IMR-90 (cell line): ENCODE measurements around the gene PAK1IP1. TPM values are rescaled to one million over a fixed set of nuclear protein-coding genes. Genes with fewer than 3 reads are reported as not detected.

Experiments used
- ATAC-seq: fragments of 200-7000 bp; cut with Tn5 transposase; 2 replicates; pipeline ENCODE4 v1.9.1; 2020; ENCODE audit warnings: low read depth, mild to moderate bottlenecking, moderate library complexity
- BruUV-seq: library from RNA; stranded (reverse); fragments of 400-500 nt; replicated peaks from 2 replicates; lab custom pipeline; 2021; lab: Mats Ljungman, UMichigan
- CTCF ChIA-PET: fragments of 300-600 bp; formaldehyde crosslinking; extraction: SDS; loops from one replicate; lab custom pipeline; 2021; ENCODE audit warnings: antibody characterized with exemption; lab: Yijun Ruan, JAX
- POLR2A ChIA-PET: fragments of 300-600 bp; sonication (Branson Sonifier 250); formaldehyde crosslinking; loops from one replicate; lab custom pipeline; 2022; ENCODE audit warnings: antibody characterized with exemption; ENCODE audit not compliant: unreplicated experiment; lab: Charles Lee
- DNase-seq: peaks from one replicate; pipeline ENCODE4 v3.0.0; 2013
- H2AFZ ChIP-seq: replicated peaks from 2 replicates; pipeline ENCODE3; 2013; ENCODE audit warnings: low read length, mild to moderate bottlenecking; ENCODE audit not compliant: poor library complexity
- H2AK5ac ChIP-seq: 2 replicates; pipeline ENCODE4 v1.6.1; 2013; ENCODE audit warnings: low read depth, low read length, inconsistent platforms
- H2AK9ac ChIP-seq: replicated peaks from 2 replicates; pipeline ENCODE3; 2013; ENCODE audit warnings: mild to moderate bottlenecking, low read depth, low read length, moderate library complexity; ENCODE audit not compliant: poor library complexity
- H2BK120ac ChIP-seq: 2 replicates; pipeline ENCODE4 v1.6.1; 2013; ENCODE audit warnings: low read depth, low read length, inconsistent platforms
- H2BK15ac ChIP-seq: 3 replicates; pipeline ENCODE4 v1.6.1; 2013; ENCODE audit warnings: low read depth, low read length, inconsistent platforms
- H2BK20ac ChIP-seq: 2 replicates; pipeline ENCODE4 v1.6.1; 2013; ENCODE audit warnings: low read depth, mild to moderate bottlenecking, inconsistent platforms, low read length, moderate library complexity
- H2BK5ac ChIP-seq: 2 replicates; pipeline ENCODE4 v1.6.1; 2013; ENCODE audit warnings: mild to moderate bottlenecking, low read depth, low read length, inconsistent platforms; ENCODE audit not compliant: poor library complexity, severe bottlenecking
- H3K14ac ChIP-seq: replicated peaks from 2 replicates; pipeline ENCODE4 v1.6.1; 2013; ENCODE audit warnings: low read depth, low read length, inconsistent platforms
- H3K18ac ChIP-seq: 2 replicates; pipeline ENCODE4 v1.6.1; 2013; ENCODE audit warnings: low read depth, low read length, control low read depth
- H3K23ac ChIP-seq: 2 replicates; pipeline ENCODE4 v1.6.1; 2013; ENCODE audit warnings: low read depth, low read length, inconsistent platforms
- H3K27ac ChIP-seq: 2 replicates; pipeline ENCODE4 v1.5.1; 2013; ENCODE audit warnings: mild to moderate bottlenecking, control low read depth, low read length; ENCODE audit not compliant: insufficient read depth
- H3K27me3 ChIP-seq: 2 replicates; pipeline ENCODE4 v1.6.1; 2013; ENCODE audit warnings: low read length; ENCODE audit not compliant: control insufficient read depth, insufficient read depth
- H3K36me3 ChIP-seq: 2 replicates; pipeline ENCODE4 v1.6.1; 2013; ENCODE audit warnings: low read length, mixed read lengths; ENCODE audit not compliant: control insufficient read depth, insufficient read depth
- H3K4ac ChIP-seq: 2 replicates; pipeline ENCODE4 v1.6.1; 2013; ENCODE audit warnings: low read depth, low read length, inconsistent platforms
- H3K4me1 ChIP-seq: 2 replicates; pipeline ENCODE4 v1.6.1; 2013; ENCODE audit warnings: low read length, mixed read lengths; ENCODE audit not compliant: control insufficient read depth, insufficient read depth
- H3K4me2 ChIP-seq: 2 replicates; pipeline ENCODE4 v1.6.1; 2013; ENCODE audit warnings: low read depth, mild to moderate bottlenecking, control low read depth, low read length, moderate library complexity
- H3K4me3 ChIP-seq: 2 replicates; pipeline ENCODE4 v1.5.1; 2013; ENCODE audit warnings: low read depth, mild to moderate bottlenecking, control low read depth, low read length, moderate library complexity; ENCODE audit not compliant: insufficient read depth
- H3K56ac ChIP-seq: 2 replicates; pipeline ENCODE4 v1.6.1; 2013; ENCODE audit warnings: low read length, inconsistent platforms; ENCODE audit not compliant: insufficient read depth; ENCODE audit errors: extremely low read depth
- H3K79me1 ChIP-seq, 2 experiments: 2 replicates each; pipeline ENCODE4 v1.6.1; 2013; ENCODE audit warnings: low read length in 2 of 2, inconsistent platforms in 1 of 2, low read depth in 1 of 2
- H3K9ac ChIP-seq: 2 replicates; pipeline ENCODE4 v1.6.1; 2013; ENCODE audit warnings: low read depth, low read length, control low read depth
- H3K9me1 ChIP-seq: 2 replicates; pipeline ENCODE4 v1.6.1; 2013; ENCODE audit warnings: low read length, inconsistent platforms; ENCODE audit not compliant: insufficient read depth
- H3K9me3 ChIP-seq: 2 replicates; pipeline ENCODE4 v1.6.1; 2013; ENCODE audit warnings: low read length; ENCODE audit not compliant: control insufficient read depth, insufficient read depth
- H4K20me1 ChIP-seq: 2 replicates; pipeline ENCODE4 v1.6.1; 2013; ENCODE audit warnings: low read length, inconsistent platforms; ENCODE audit not compliant: insufficient read depth
- H4K5ac ChIP-seq: 2 replicates; pipeline ENCODE4 v1.6.1; 2013; ENCODE audit warnings: mild to moderate bottlenecking, low read depth, low read length, control low read depth
- H4K8ac ChIP-seq, 2 experiments: 2 replicates each; pipeline ENCODE4 v1.6.1; 2013; ENCODE audit warnings: low read depth in 2 of 2, low read length in 2 of 2, control low read depth in 1 of 2, inconsistent platforms in 1 of 2
- H4K91ac ChIP-seq: 2 replicates; pipeline ENCODE4 v1.6.1; 2013; ENCODE audit warnings: low read depth, low read length, inconsistent platforms; ENCODE audit not compliant: insufficient read depth
- MAFK ChIP-seq: IDR thresholded peaks from 2 replicates; pipeline ENCODE4 v1.6.1; 2012; ENCODE audit warnings: low read depth, low read length, improper control_type of control experiment
- POLR2A ChIP-seq: IDR thresholded peaks from 2 replicates; pipeline ENCODE4 v1.6.1; 2012; ENCODE audit warnings: mild to moderate bottlenecking, low read depth, low read length
- WGBS, 2 experiments: methylation state at CpG; one replicate each; pipeline versions ENCODE4 v1.1.5 to v1.1.7; 2013; ENCODE audit warnings: missing lambda C conversion rate in 2 of 2; ENCODE audit not compliant: insufficient read length in 1 of 2; ENCODE audit errors: extremely low coverage in 2 of 2; 5-methylcytosine and 5-hydroxymethylcytosine counted together
- dilution Hi-C: fragments of 300-500 bp; cut with HindIII; formaldehyde crosslinking; loops from one replicate; pipeline ENCODE4 v1.14.3; 2018; ENCODE audit warnings: low sequenced_read_pairs; ENCODE audit not compliant: unreplicated experiment
- in situ Hi-C: fragments of 300-500 bp; cut with MboI; formaldehyde crosslinking; loops from 3 replicates; pipeline ENCODE4 v1.14.3; 2019; ENCODE audit warnings: low sequenced_read_pairs, inconsistent platforms, mixed read lengths
- intact Hi-C: fragments of 100-400 bp; cut with micrococcal nuclease; formaldehyde crosslinking; loops from 2 replicates; pipeline ENCODE4 v1.10.0; 2022
- polyA plus RNA-seq, 3 experiments: library from polyadenylated mRNA; depleted of rRNA; stranded (reverse); fragments of >200 nt; gene quantifications; 2 replicates each; pipeline ENCODE4 v1.2.3, GENCODE V29; 2012; ENCODE audit warnings: low replicate concordance in 1 of 3
- total RNA-seq: library from RNA; depleted of rRNA; stranded (reverse); fragments of >200 nt; gene quantifications from 2 replicates; pipeline ENCODE4 v1.2.3, GENCODE V29; 2012

The PAK1IP1 gene
- total and polyA plus RNA-seq, 2 of the 4 experiments (the other 2 are of a cell fraction): 16.9 to 22.9 TPM

DNA sequence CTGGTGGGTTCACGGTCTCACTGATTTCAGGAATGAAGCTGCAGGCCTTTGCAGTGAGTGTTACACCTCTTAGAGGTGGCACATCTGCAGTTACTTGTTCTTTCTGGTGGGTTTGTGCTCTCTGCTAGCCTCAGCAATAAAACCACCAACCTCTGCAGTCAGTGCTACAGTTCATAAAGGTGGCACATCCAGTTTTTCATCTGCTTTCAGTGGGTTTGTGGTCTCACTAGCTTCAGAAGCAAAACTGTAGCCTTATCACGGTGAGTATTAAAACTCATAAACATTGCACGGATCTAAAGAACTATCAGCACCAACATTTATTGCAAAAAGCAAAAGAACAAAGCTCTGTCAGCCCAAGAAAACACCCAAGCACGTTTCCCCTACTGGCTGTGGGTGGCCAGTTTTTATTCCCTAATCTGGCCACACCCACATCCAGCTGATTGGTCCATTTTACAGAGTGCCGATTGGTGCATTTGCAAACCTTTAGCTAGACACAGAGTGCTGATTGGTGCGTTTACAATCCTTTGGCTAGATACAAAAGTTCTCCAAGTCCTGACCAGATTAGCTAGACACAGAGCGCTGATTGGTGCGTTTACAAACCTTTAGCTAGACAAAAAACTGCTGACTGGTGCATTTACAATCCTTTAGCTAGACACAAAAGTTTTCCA is 24.7 kb downstream of the PAK1IP1 start:
- H3K79me1 ChIP-seq: peaks cover 12 to 26% of the 10 kb centered on the region in 2 experiments
- peaks cover 3% of the 10 kb centered on the region; the same call in 1 of the 2 replicates for H3K9me1 ChIP-seq
- peak overlapping the region; percentile 89 for H2AFZ ChIP-seq
- dilution Hi-C loops: no loop called here
- peak overlapping the region; percentile 88 for H2BK5ac ChIP-seq
- H2BK15ac ChIP-seq: no peak overlapping the region
- no peak overlapping the region for H3K56ac ChIP-seq
- H2BK120ac ChIP-seq: peak overlapping the region; percentile 69; the same call in 1 of the 2 replicates
- H4K5ac ChIP-seq: peak overlapping the region; percentile 97
- TF ChIP-seq MAFK (peak; percentile 93), POLR2A (no peak)
- peaks cover 8% of the 10 kb centered on the region for H3K4me1 ChIP-seq
- peak overlapping the region; percentile 95; the same call in 1 of the 2 replicates for H3K18ac ChIP-seq
- CTCF ChIA-PET: no interaction called here
- 100% methylated on average over 2 of the region's 8 CpGs; no CpG with 5 or more reads in 1 of the 2 experiments for WGBS, 2 experiments
- ATAC-seq: no peak
- in situ Hi-C loops: no loop called here
- H3K4me2 ChIP-seq: peak overlapping the region; percentile 78
- peak overlapping the region; percentile 83 to 86; a peak in 2 of 4 replicates for H4K8ac ChIP-seq
- H2BK20ac ChIP-seq: peak overlapping the region; percentile 23; the same call in 1 of the 2 replicates
- peak overlapping the region; percentile 60 for H4K91ac ChIP-seq
- H3K4ac ChIP-seq: peak overlapping the region; percentile 82; the same call in 1 of the 2 replicates
- H4K20me1 ChIP-seq: peaks cover 3% of the 10 kb centered on the region; the same call in 1 of the 2 replicates
- no peaks in the 10 kb centered on the region; the same call in 1 of the 2 replicates for H3K36me3 ChIP-seq
- H3K23ac ChIP-seq: no peak overlapping the region
- no peak overlapping the region for H2AK9ac ChIP-seq
- intact Hi-C loops: no loop called here
- no peak for DNase-seq
- no peaks in the 10 kb centered on the region for H3K27me3 ChIP-seq
- no peak overlapping the region for H3K14ac ChIP-seq
- H3K9ac ChIP-seq: no peak overlapping the region
- H3K4me3 ChIP-seq: peak overlapping the region; percentile 76; the same call in 1 of the 2 replicates
- peak overlapping the region; percentile 76; the same call in 1 of the 2 replicates for H3K27ac ChIP-seq
- H3K9me3 ChIP-seq: peaks cover 9% of the 10 kb centered on the region
- POLR2A ChIA-PET: no interaction called here
- no TSS peak for BruUV-seq
- H2AK5ac ChIP-seq: no peak overlapping the region
